NCI-H1417 treated with DMSO at 0.1 percent for 48 hours (cell line): Measurements from ENCODE around the gene CD160.
"Not testable (repeated sequence)": the region's sequence is repeated elsewhere in the genome, so short reads cannot be mapped to it uniquely, and the experiment has no call there.

ENCODE experiments used
- DNase-seq: peaks from one replicate; lab custom pipeline; 2025; lab: John Stamatoyannopoulos, UW

Gene CD160

GRCh38 chr1:145719230-145720079 lies at the start of gene CD160:
CD160 (plus strand) TSS chr1:145719499; CDS start chr1:145728328, 8,829 bp downstream.
- no peak for DNase-seq

- DNase-seq, result not testable (repeated sequence)
Observed at GRCh38 chr1:145670995-145671745, 48.1 kb upstream of the CD160 start.

GRCh38 chr1:145673217-145673616 lies 46.1 kb upstream of the CD160 start:
- DNase-seq, result not testable (repeated sequence)

GRCh38 chr1:145684858-145685257 lies 34.4 kb upstream of the CD160 start:
- DNase-seq, result not testable (repeated sequence)

- DNase-seq, result not testable (repeated sequence)
Observed at GRCh38 chr1:145686078-145686477, 33.2 kb upstream of the CD160 start.

- no peak for DNase-seq
Observed at GRCh38 chr1:145688328-145688727, 31.0 kb upstream of the CD160 start.

GRCh38 chr1:145688924-145689323 lies 30.4 kb upstream of the CD160 start:
- DNase-seq, result no peak

- no peak for DNase-seq
Observed at GRCh38 chr1:145689922-145690321, 29.4 kb upstream of the CD160 start.

GRCh38 chr1:145690587-145691558 lies 28.4 kb upstream of the CD160 start:
- no peak for DNase-seq

- DNase-seq, result no peak
Observed at GRCh38 chr1:145692785-145693443, 26.4 kb upstream of the CD160 start.

GRCh38 chr1:145695821-145696629 lies 23.3 kb upstream of the CD160 start:
- DNase-seq, result no peak

GRCh38 chr1:145696630-145696960 lies 22.7 kb upstream of the CD160 start:
- DNase-seq, result no peak

GRCh38 chr1:145701306-145701862 lies 17.9 kb upstream of the CD160 start:
- no peak for DNase-seq

- no peak for DNase-seq
Observed at GRCh38 chr1:145702052-145702451, 17.2 kb upstream of the CD160 start.

- no peak for DNase-seq
Observed at GRCh38 chr1:145702826-145703225, 16.5 kb upstream of the CD160 start.

GRCh38 chr1:145705622-145706021 lies 13.7 kb upstream of the CD160 start:
- no peak for DNase-seq

- DNase-seq, result no peak
Observed at GRCh38 chr1:145706086-145706664, 13.1 kb upstream of the CD160 start.

- DNase-seq, result no peak
Observed at GRCh38 chr1:145707183-145707867, 12.0 kb upstream of the CD160 start, which contains the start of gene PDZK1. PDZK1 (minus strand) TSS chr1:145707368; CDS start chr1:145688021, 19,347 bp downstream.

- DNase-seq, result no peak
Observed at GRCh38 chr1:145708063-145708462, 11.2 kb upstream of the CD160 start.
